GM19043 (cell line): Measurements from ENCODE around the gene TNNT3.

Experiments
- ATAC-seq: cut with Tn5 transposase; IDR thresholded peaks from one replicate; pipeline ENCODE4 v1.9.1; 2021; ENCODE audit warnings: low read depth; ENCODE audit not compliant: unreplicated experiment

Gene TNNT3

GRCh38 chr11:1947592-1948237, 28.2 kb downstream of the TNNT3 start:
- ATAC-seq, result no peak

- no peak for ATAC-seq
These were observed 28.9 kb downstream of the TNNT3 start for GRCh38 chr11:1948389-1948788.

DNA sequence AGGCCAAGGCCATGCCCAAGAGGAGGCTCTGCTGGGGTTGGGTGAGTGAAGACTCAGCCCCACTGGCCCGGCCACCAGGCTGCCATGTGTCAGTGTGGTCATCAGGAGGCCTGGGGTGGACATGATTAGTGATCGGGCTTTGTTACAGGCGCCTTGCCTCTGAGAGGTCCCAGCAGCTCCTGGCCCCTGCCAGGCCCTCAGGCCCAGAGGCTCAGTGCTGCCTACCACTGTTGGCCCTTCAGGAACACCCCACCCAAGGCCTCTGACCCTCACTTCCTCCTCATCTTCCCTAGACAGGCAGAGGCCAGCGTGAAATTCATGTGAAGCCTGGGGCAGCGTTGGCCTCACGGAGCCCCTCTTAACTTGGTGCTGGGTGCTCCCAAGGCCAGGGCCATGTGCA, 29.8 kb downstream of the TNNT3 start:
- no peak for ATAC-seq

- no peak for ATAC-seq
These were observed 30.4 kb downstream of the TNNT3 start for GRCh38 chr11:1949922-1950321.

- no peak for ATAC-seq
These were observed 33.4 kb downstream of the TNNT3 start for GRCh38 chr11:1952806-1953482.

DNA sequence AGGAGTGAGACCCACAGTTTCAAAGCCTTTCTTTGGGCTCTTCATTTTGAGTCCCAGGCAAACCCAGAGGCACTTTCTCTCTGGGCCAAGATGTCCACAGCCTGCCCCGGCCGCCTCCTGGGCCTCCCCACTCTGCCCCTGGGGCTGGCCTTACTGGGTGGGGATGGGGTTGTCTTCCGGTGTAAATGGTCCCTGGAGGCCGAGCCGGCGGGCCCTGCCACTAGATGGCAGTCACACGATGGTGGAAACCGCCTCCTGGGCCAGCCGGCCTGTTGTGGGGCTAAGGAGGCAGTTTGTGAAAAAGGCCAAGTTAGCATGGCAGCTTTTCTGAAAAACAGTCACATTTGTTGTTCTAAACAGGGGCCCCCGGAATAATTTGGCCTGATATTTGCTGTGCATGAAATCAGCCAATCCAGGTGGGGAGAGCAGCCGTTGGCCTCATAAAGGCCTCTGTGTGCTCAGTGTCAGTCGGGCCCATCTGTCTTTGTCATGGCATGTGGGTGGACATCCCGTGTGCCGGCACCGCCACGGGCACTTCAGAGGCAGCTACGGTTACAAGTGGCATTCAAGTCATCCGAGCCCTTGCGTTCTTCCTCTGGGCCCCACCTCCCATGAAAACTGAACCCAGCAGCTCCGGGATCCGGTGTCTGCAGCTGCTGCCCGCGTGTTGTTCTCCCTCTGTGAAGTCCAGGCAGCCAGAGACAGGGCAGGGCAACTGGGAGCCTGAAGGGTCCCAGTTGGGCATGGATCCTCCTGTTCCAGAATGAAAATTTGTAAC, 34.2 kb downstream of the TNNT3 start:
- no peak for ATAC-seq

DNA sequence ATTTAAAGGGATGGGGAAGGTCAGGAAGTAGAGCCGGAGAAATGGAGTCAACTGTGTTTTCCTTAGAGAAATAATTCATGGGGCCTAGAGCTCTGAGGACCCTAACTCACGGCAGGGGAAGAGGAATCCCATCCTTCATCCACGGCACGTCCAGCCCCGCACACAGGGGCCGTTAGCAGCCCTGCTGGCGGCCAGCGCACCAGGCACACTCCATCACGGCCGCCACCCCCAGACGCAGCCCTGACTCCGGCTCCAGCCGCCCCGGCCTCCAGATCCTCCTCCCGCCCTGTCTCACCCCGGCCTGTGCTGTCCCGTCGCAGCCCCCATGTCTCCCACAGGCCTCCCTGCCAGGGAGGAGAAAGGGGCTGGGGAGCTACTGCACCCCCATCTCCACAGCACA, 38.9 kb downstream of the TNNT3 start:
- no peak for ATAC-seq

GRCh38 chr11:1959786-1960185, 40.3 kb downstream of the TNNT3 start:
- no peak for ATAC-seq

GRCh38 chr11:1963864-1964263, 44.4 kb downstream of the TNNT3 start:
- ATAC-seq, result no peak

DNA sequence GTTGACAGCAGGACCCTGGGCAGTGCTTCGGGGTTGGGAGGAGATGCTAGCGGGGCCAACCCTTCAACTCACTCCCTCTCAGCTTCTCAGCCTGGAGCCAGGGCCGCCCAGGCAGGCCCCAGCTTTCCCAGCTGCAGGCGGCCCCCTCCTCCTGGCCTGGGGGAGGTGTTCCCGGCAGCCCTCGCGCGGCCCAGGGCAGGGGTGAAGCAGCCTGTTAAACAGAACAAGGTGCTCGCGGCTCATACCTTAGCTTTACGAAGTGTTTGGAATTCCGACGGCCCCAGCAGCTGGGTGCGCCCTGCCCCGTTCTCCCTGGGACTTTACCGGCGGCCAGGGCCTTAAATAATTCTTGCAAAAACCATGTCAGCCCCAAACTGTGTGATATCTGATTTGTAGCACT, 44.8 kb downstream of the TNNT3 start:
- ATAC-seq, result no peak

DNA sequence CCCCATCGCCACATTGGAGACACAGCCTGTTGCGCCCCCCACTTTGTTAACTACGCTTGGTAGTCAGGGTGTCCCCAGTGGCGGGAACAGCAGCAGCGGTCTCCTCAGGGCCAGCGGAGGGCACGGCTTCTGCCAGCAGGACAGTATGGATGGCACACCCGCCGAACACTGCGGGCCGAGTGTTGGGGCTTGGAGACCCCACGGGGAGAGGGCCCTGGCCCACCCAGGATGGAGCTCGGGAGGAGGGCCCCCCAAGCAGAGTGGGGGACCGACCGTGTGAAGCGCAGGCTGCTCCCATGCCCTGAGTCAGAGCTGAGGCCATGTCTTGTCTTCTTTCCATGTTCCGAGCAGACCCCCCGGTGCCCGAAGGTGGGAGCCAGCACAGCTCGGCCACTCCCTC, 45.5 kb downstream of the TNNT3 start:
- ATAC-seq, result no peak

DNA sequence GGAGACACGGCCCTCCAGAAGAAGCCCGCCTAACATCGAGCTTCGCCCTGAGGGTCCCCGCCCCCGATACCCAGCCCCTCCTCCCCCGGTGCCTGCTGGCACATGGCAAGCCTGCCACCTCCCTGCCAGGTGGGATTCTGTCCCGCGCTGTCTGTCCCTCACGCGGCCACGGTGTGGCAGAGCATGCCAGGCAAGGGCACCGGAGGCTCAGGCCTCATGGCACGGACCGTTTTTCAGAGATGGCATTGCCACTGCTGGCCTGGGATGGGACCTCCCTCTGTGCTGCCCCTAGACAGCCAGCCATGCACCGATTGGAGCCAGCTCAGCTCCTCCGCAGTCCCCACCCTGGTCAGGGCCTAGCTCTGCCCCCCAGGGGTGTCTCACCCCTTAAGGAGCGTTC, 47.0 kb downstream of the TNNT3 start:
- ATAC-seq, result no peak

- no peak for ATAC-seq
These were observed 48.2 kb downstream of the TNNT3 start for GRCh38 chr11:1967641-1968225.

DNA sequence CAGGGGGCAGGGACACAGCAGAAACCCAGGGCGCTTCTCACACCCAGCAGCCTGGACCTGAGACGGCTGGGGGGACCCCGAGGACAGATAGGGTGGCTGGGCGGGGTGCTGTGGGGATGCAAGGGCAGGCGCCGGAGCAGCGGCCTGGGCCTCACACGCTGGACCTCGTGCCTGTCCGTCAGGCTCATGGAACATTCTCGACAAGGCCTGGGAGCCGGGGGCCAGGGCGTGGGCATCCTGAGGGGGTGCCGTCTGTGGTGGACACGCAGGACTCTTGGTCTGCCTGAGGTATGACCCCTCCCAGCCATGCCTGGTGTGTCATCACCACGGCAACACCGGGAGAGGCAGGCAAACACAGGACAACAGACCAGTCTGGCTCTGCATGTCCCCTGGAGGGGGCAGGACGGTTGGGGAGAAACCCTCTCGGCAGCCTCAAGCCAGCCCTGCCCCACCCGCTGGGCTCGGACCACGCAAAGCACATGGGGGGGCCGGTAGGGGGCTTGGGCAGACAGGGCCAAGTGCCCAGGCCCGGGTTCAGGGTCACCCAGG, 49.0 kb downstream of the TNNT3 start:
- ATAC-seq, result no peak

DNA sequence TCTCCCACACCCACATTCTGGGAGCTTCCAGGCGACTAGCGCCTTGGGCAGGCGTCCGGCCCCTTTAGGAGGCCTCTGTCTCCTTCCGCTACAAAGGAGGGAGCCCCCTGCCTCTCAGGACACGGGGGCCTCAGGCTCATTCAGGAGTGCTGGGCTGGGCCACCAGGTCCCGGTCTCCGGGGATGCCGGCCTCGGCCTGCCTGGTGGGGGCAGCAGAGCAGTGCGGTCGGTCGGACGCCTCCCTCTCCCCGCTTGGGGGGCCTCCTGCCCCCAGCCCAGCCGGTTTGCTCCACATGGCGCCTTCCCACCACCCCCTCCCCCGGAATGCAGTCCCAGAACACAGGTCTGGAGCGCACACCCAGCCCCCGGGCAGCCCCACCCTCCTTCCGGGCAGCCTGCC, 49.5 kb downstream of the TNNT3 start:
- no peak for ATAC-seq

DNA sequence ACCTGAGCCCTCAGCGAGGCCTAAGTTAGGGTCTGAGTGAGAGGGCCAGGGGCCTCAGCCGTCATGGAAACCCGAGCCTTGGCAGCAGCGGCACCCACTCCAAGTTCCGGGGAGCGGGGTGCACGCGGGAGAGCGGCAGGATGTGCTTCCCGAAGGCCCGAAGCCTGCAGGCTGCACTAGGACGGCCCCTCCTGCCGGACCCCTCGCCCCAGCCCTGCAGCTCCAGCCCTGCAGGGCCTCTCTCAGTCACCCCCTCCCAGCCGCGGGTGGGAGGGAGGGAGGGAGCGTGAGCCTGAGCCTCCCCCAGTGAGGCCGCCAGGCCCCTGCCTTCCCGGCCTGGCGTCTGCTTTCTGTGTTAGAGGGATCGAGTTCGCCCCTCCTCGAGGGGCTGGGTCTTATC, 50.3 kb downstream of the TNNT3 start:
- no peak for ATAC-seq

DNA sequence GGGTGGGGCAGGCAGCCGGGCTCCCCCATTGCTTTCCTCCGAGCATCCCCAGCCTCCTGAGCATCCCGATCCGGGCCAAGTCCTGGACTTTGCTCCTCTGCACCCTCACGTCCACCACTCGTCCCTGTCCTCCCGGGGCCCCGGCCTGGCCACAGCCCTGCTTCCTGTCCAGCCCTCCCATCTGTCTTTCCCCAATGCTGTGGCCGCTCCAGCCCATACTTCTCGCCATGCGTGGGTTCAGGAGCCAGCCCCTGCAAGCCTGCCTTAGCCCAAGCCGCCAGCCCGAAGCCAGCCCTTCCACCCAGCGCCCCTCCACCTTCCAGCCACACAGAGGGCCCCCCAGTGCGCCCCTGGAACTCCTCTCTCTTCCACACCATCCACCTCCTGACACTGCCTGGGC, 51.5 kb downstream of the TNNT3 start:
- no peak for ATAC-seq

DNA sequence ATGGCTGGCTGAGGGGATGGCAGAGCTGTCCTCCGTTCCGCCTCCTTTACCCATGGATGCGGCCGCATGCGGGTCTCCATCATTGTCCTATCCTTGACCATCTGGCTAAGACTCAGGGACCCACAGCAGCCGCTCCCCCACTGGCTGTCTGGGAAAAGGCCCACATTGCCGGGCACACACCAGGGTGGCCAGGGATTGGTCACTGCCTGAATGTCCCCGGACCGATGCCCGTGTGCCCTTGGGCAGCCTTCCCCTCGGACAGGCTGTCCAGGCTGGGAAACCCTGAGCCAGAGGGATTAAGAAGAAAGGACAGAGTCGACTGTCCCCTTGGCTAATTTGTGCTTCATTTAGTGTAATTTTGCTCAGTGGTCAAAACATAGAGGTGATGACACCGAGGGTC, 55.7 kb downstream of the TNNT3 start:
- ATAC-seq, result no peak

DNA sequence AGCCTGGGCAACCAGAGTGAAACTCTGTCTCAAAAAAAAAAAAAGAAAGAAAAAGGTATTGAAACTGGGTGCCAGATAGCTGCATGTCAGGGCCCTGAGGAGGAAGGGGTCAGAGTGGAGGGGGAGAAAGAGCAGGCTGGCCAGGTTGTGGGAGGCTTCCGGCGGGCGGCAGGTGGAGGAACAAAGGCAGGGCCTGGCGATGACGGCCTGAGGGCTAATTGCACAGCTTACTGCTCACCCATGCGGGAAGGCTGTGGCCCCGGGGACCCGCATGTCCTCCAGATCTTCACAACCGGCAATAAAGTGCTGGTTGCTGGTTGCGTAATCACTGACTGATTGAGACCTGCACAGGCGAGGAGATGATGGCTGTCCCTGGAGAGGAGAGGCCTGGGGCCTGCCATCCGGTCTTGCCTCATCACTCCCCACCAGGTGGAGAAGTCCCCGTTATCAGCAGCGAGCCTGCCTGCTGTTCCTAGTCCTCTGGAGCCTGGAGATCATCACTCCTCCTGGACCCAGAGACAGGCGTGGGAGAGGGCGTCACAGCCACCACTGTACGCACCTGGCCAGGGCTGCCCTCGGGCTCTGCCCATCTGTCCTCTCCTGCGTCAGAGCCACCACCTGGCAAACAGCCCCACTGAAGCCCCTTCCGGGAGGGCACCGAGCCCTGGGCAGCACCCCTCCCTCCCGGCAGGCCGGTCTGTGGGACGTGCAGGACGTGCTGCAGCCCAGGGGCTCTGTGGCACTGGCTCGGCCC, 59.4 kb downstream of the TNNT3 start:
- no peak for ATAC-seq

DNA sequence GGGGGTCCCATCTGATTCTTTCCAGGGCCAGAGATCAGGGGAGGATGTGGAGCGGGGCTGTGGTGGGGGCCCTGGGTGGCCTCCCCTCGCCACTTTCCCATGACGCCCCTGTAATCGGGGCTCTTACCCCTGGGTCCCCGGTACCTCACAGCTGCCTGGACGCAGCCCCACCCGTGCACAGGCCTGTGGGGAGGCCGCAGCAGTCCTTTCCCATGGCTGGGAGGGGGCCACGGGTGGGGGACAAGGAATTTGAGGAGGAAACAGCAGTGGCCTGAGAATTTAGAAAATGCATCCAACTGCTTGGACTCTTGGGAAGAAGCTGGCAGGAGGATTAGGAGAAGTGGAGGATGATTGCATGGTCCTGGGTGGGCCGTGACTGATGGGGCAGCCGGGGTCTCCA, 60.1 kb downstream of the TNNT3 start:
- ATAC-seq, result no peak
